ENCODE data around the gene KRTAP12-1.
A peak's percentile ranks its signal among the peaks of the same experiment; 100 is the strongest.
"Not testable (repeated sequence)": the region's sequence is repeated elsewhere in the genome, so short reads cannot be mapped to it uniquely, and the experiment has no call there.

The KRTAP12-1 gene

DNA sequence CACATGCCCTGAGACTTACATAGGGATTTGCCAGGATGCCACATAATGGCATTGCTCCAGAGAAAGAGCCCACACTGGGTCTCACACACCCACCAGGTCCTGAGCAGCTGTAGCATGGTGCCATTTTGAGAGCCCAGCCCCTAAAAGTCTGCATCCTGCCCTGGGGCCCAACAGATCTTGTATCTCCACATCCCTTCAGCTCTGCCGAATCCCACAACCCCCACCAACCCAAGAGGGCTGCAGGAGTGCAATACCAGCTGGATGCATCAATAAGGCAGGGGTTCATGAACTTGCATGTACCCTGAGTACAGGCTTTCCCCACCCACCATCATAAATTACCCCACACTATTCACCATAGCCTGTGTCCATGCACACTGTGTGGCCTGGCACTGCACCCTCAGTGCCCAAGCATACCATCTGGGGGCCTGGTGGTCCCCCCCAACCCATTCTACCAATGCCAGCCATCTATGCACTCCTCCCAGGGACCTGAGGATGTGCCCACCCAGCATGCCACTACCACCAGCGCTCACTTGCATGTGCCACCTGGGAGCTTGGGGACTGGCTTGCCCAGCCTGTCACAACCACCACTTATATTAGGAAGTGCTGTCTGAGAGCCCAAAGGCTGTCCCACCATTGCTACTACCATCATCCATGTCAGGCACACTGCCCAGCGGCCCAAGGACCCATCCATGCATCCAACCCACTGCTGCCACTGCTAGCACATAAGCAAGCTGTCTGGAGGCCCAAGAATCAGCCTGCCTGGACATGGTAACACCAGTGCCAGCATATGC lies 11.1 kb downstream of the KRTAP12-1 start:
- no peak for FAIRE-seq
- DNase-seq (ENCODE audit: low spot score), result no peak

DNA sequence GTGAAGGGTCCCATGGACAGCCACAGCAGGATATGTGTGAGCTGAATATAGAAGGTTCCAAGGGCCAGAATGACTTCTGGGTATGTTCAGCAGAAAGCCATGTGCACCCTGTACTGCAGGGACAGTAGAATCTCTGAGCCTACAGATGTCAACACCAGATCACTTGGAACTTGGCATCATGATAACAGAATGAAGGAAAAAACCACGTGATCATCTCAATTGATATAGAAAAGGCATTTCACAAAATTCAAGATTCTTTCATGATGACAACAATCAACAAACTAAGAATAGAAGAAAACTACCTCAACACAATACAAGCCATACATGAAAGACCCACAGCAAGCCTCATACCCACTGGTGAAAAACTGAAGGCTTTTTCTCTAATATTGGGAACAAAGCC lies 14.4 kb downstream of the KRTAP12-1 start:
- no peak for DNase-seq (ENCODE audit: low spot score)
- no peak for FAIRE-seq

DNA sequence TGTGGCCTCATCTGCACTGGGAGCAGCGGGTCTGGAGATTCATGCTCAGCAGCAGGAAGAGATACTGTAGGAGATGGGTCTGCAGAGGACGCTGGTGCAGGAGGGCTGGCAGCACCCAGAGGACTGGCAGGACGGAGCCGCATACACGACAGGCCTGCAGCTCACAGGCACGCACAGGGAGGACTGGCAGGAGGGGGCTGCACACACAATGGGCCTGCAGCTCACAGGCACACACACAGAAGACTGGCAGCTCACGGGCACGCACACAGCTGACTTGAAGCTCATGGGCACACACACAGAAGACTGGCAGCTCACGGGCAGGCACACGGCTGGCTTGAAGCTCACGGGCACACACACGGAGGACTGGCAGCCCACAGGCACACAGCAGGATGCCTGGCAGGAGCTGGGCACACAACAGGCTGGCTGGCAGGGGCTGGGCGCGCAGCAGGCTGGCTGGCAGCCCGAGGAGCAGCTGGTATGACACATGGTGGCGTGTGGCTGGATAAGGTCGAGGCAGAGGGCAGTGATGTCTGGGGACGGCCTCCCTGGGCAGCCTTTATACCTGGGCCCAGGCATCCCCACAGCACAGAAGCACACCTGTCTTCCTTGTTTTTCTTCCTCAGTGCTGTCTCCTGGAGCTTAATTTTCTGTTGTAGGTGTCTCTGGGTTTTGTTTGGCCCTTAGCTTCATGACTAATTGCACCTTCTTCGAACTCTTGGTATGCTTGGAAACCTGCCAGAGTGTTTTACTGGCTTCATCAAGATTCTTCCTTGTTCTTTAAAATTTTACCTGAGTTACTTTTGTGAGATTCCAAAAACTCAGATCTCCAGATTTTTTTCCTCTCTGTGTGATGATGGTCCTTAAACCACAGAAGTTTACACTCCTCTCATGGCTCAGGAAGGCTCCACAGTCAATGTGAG lies 15.3 kb downstream of the KRTAP12-1 start, which contains the start of gene KRTAP12-2:
KRTAP12-2 (minus strand) TSS at position 527 of the 920 bp plus-strand sequence; CDS start at position 486, 41 bp downstream.
- DNase-seq (ENCODE audit: low spot score) (no peak), FAIRE-seq (no peak)

DNA sequence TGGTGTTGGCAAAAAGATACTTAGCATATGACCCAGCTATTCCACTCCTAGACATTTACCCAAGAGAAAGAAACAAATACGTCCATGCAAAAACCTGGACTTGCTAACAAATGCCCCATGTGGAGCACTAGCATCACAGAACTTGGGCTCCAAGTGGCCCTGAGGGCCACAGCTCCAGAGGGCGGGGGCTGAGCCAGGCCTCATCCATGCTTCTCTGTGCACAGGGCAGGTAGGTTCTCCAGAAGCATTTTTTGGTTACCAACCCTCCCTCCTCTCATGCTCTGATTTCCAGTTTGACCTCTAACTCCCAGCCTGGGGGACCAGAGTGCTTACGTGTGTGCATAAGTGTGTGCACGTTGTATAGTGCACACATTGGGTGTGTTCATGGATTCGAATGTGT lies 17.3 kb downstream of the KRTAP12-1 start:
- DNase-seq (ENCODE audit: low spot score), result no peak
- FAIRE-seq, result no peak

DNA sequence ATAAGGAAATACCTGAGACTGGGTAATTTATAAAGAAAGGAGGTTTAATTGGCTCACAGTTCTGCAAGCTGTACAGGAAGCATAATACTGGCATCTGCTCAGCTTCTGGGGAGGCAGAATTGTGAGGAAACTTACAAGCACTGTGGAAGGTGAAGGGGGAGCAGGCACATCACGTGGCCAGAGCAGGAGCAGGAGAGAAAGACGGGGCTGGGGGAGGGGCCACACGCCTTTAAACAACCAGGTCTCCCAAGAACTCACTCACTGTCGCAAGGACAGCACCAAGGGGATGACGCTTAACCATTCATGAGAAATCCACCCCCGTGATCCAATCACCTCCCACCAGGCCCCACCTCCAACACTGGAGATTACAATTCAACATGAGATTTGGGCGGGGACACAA lies 20.4 kb downstream of the KRTAP12-1 start:
- DNase-seq (ENCODE audit: low spot score); FAIRE-seq: not testable (repeated sequence)

DNA sequence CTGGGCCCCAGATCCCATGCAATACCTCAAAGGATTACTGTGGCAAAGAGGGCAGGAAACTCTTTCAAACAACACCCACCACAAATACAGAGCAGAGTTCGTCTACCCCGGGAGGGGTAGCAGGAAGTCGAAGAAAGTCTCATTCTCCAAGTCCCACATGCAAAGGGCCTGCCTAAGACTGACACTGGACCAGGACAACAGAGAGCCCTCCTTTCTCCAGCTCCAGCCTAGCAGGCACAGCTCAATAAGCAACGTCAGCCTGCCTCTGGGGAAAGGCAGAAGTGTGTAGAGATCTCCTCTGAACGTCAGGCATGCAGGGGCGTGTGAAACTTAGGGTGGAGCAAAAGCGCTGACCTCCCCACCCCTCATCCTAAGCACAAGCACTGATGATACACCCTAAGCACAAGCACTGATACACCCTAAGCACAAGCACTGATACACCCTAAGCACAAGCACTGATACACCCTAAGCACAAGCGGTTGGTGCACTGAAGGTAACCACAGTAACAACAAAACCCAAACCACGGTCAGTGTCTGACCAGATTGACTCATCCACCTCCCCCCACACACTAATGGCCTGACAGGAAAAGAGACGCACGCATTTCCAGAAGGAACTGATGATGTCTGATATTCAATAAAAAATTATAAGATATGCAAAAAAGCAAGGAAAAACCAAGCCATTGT lies 22.9 kb downstream of the KRTAP12-1 start:
- no peak for DNase-seq (ENCODE audit: low spot score)
- no peak for FAIRE-seq

DNA sequence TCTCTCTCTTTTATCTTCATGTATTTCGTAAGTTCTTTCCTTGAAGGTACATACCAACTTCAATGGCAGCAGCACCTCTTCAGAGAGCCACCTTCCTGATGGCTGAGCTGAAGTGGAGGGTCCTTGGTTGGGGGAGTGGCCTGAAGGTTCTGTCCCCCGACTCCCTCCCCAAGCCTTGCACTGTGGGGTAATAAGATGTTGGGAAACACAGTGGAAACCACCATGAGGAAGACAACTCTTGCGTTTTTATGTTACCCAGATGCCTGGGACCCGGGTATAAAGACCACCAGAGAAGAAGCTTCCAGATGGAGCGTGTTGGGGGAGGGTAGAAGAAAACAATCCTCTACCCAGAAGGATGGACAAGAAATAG lies 23.4 kb downstream of the KRTAP12-1 start:
- DNase-seq (ENCODE audit: low spot score), result no peak
- no peak for FAIRE-seq

DNA sequence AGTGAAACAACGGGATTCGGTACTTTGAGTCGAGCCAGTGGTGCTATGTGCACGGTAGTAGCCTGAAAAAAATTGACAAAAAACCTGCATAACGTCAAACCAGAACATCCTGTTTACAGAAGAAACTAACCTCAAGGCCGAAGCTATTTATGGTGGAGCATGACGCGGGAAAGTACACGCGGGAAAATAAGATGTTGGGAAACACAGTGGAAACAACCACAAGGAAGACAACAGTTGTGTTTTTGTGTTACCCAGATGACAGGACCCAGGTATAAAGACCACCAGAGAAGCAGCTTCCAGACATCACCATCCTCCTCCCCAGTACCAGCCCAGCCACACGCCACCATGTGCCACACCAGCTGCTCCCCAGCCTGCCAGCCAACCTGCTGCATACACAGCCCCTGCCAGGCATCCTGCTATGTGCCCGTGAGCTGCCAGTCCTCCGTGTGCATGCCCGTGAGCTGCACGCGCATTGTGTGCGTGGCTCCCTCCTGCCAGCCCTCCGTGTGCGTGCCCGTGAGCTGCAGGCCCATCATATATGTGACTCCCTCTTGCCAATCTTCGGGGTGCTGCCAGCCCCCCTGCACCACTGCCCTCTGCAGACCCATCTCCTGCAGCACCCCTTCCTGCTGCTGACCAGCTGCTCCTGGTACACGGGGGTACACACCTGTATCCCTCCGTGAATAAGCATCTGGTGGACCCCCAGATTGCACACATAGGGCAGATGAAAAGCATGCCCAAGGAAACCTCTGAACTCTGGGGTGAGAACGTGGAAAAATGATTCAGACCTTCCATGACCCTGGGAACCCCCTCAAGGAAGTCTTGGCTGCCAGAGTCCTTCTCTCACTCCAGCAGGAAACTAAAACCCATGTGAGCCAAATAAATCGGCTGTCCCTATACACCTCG lies 24.1 kb downstream of the KRTAP12-1 start, which contains the start of gene KRTAP12-3:
KRTAP12-3 (plus strand) TSS at position 298 of the 906 bp plus-strand sequence; CDS start at position 346, 48 bp downstream.
- no peak for DNase-seq (ENCODE audit: low spot score)
- no peak for FAIRE-seq

DNA sequence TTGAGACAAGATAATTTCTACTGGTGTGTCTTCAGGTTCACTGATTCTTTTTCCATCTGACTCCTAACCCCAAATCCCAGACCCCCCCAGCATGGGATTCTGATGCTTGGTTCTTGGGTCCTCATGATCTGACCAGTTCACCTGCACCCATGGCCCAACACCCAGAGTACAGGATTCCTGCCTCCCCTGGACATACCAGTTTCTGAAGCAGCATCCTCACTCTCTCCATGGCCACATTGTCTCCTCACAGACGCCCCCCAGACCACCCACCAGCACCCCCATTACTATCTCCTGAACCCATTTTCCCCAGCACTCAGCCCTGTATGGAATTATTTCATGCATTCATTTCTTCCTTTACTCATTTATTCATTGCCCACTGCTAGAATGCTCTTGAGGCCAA lies 25.1 kb downstream of the KRTAP12-1 start:
- DNase-seq (ENCODE audit: low spot score) (no peak), FAIRE-seq (no peak)

DNA sequence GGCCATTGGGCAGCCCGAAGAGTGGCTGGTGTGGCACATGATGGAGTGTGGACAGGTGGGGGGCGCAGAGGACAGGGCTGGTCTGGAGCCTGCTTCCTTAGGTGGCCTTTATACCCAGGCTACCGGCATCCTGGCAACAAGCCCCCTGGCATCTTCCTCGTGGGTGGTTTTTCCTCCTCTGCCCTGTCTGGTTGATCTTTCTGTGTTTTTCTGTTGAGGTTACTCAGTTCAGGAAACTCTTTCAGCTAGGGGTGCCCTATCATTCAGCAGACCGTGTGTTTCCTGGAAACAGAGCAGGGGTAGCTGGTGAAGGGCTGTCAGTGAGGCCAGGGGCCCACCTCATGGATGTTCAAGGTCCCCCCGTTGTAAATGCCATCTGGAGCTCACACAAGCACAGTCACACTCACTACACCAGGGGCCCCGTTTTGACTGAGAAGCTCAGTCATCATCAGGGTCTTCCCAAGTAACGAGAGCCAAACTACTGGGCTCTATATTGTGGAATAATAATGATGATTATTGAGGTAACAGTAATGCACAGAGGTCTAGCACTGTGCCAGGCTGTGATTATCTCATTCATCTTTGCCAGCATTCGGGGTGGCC lies 27.3 kb downstream of the KRTAP12-1 start, which contains the start of gene KRTAP12-4:
KRTAP12-4 (minus strand) TSS at position 84 of the 600 bp plus-strand sequence; CDS start at position 39, 45 bp downstream.
- no peak for FAIRE-seq

DNA sequence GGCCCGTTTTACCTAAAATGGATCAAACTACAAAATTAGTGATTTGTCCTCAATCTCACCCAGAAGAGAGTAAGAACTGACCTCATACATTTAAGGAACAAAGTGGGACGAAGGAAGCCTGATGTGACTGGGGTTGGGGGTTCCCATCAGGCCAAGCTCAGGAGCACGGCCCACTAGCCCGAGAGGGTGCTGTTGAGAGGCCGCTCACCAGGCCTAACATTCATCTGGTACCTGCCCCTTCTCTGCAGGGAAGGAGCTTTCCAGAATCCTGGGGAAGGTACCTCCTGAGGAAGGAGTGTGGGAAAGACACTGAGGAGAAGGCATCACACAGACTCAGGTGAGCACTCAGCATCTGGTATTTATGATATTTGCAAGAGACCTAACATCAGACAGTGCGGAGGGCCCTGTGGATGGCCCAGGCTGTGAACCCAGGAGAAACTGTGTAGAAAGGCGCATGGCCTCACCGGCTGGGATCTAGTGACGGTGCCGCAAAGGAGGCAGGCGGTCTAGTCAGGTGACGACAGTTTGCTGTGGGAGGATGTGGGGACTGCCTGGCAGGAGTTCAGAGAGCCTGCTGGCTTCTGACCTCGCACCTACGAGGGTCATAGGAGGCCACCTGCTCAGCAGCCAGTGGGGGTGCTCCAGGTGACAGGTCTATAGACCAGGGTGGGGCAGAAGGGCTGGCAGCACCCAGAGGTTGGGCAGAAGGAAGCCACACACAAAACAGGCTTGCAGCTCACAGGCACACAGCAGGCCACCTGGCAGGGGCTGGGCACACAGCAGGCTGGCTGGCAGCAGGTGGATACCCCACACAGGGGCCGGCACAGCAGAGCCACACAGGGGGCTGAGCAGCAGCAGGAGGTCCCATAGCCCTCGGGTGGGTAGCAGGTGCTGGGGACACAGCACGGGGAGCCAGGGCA lies 28.0 kb downstream of the KRTAP12-1 start:
- DNase-seq (ENCODE audit: low spot score) (no peak), FAIRE-seq (no peak)

More for the DNA sequence above, 27.3 kb downstream of the KRTAP12-1 start, which contains the start of gene KRTAP12-4:
- DNase-seq (ENCODE audit: low spot score), result no peak

DNA sequence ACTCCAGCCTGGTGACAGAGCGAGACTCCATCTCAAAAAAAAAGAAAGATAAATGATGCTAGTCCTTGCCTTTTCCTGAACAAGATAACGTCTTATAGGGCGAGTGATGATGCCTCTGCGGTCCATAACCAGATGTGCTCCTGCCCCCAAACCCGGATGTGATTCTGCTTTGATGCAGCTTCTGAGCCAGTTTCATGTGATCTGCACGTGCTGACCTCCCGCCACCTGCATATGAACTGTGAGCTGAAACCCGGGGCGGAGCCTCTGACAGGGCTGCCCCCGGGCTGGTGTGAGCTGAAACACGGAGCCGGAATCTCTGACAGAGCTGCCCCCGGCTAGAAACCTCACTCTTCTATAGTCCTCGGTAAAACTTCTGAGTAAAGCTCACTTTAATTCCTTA lies 28.8 kb downstream of the KRTAP12-1 start:
- DNase-seq (ENCODE audit: low spot score) (no peak), FAIRE-seq (no peak)

DNA sequence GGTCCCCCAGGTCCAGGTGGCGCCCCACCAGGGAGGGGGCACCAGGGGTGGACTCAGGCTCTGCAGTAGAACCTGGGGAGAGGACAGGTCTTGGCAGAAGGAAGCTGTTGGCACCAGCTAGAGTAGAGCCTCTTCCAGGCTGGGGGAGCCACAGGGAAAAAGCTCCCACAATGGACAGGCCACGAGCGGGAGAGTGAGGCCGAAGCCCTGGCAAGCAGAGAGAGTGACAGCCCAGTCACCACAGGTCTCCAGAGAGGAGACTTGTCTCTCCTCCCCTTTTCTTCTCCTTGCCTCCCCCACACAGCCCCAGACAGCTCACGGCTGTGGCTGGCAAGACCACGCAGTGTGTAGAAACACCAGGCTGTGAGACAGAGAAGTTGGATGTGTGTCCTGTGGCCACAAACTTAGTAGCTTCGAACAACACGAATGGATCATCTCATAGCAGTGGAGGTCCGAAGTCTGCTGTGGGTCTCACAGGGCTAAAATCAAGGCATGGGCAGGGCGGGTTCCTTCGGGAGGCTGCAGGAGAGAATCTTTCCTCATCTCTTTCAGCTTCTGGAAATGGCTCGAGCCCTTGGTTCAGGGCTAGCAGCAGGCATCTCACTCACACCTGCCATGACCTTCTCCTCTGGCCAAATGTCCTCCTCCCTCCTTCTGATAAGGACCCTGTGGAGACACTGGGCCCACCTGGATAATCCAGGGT lies 30.8 kb downstream of the KRTAP12-1 start:
- FAIRE-seq, result no peak
- DNase-seq (ENCODE audit: low spot score), result no peak

DNA sequence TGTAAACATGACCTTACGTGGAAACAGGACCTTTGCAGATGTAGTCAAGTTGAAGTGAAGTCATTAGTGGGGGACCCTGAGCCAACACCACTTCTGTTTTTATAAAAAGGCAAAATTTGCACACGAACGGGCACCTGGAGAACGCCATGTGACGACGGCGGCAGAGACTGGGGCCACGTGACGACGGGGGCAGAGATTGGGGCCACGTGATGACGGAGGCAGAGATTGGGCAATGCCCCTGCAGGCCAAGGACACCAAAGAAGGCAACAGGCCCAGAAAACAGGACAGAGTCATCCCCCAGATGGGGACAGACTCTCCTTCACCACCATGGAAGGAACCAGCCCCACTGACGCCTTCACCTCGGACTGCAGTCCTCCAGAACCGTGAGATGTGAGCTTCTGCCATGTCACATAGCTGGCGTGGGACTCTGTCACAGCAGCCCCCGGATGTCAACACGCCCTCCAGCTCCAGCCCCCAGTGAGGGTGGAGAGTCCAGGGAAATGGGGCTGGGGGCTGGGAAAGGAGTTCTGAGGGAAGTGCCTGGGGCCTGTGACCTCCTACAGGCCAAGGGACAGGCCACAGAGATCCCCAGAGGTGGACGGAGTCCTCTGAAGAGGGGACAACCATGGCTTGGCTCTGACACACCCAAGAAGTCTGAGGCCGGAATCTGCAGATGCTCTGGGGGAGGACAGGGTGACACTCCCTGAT lies 31.5 kb downstream of the KRTAP12-1 start:
- FAIRE-seq, result no peak
- DNase-seq (ENCODE audit: low spot score), result no peak

DNA sequence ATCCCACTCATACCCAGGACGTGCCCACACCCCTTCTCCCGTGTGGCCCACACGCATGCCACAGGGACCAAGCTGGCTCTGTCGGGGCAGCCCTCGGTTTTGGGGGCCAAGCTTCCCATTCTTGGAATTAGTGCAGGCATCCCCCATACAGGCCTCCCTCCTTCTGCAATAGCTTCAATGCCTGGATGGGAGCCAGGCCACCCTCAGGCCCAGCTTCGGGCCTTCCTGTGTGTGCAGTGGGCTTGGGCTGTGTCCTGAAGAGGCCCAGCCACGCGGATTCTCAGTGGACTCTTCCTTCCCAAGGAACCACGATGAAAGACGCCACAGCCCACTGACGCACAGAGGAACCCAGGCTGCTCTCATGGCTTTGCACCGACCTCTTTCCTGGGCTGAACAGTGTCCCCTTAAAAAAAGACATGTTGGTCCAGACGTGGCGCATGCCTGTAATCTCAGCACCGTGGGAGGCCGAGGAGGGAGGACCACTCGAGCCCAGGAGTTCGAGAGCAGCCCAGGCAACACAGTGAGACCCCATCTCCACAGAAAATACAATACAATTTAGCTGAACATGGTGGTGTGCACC lies 32.4 kb downstream of the KRTAP12-1 start:
- FAIRE-seq (peak; percentile 56), DNase-seq (ENCODE audit: low spot score) (no peak)

DNA sequence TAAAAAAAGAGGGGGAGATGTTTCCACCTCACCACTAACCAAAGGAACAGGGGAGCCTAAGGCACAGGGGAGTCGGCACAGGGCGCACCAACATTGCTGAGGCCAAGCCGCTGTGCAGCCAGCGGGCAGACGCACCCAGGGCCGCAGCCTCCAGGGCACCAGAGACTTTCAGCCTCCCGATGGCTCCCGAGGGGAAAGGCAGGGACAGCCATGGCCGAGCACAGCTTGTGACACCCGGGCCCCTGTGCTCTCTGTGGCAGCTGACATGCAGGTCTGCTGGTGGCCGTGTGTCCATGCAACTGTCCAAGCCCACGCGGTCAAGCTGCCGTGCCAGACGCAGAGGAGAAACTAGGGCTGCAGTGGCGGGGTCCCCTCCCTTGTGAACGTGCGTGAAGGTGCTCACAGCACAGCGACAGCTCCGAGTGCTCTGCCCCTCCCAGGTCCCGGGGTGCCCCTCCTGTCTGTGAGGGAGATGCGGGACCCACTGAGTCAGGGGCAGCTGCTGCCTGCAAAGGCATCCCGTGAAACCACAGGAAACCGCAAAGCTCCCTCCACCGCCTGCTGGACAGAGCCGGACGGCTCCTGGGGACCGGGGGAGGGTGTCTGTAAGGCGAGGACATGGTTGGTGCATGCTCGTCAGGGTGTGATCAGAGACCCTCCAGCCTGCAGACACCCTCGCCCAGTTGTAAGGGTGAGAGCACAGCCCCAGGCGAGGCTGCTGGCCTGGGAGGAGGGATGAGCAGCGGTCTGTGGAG lies 33.2 kb downstream of the KRTAP12-1 start:
- DNase-seq (ENCODE audit: low spot score) (no peak), FAIRE-seq (no peak)

DNA sequence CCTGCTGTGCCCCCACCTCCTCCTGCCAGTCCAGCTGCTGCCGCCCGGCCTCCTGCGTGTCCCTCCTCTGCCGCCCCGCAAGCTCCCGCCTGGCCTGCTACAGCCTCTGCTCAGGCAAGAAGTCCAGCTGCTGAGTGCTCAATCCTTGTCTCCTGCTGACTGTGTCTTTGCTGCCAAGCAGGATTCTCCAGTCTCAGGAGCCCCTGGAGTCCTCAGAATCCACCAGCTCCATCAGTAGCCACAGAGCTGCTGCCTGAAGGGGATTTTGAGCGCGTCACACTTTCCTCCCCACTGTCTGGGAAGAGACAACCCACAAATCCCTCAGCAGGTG lies 34.8 kb downstream of the KRTAP12-1 start:
- FAIRE-seq (no peak), DNase-seq (ENCODE audit: low spot score) (no peak)

Data from urothelium cell line (cell line).